ENCODE results near the gene VSTM2L.

Gene VSTM2L

DNA sequence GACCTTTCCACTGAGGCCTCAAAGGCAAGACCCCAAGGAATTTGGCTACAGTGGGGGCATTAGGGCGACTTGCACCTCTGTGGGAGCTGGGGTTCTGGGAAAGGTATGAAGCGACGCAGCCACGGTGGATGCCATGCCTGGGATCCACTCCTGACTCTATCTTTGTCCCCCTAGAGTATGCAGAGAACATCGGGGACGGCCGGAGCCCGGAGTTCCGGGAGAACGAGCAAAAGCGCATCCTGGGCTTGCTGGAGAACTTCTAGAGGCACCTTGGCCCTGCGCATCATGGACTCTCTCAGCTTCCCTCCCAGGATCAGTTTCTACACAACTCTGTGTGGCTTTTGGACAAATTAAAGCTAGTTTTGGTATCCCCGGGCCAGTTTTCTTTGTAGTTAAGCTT, 31.2 kb upstream of the VSTM2L start:
- no peak for DNase-seq (ENCODE audit: low read depth)
- no peak overlapping the region for H3K4me3 ChIP-seq (ENCODE audit: low read depth, low read length)
- TF ChIP-seq MYC (IDR thresholded peaks at IDR 0.05; ENCODE audit: low read depth, low read length) (no peak), POLR2A (IDR thresholded peaks at IDR 0.05; ENCODE audit: extremely low read depth, insufficient read length) (no peak)

DNA sequence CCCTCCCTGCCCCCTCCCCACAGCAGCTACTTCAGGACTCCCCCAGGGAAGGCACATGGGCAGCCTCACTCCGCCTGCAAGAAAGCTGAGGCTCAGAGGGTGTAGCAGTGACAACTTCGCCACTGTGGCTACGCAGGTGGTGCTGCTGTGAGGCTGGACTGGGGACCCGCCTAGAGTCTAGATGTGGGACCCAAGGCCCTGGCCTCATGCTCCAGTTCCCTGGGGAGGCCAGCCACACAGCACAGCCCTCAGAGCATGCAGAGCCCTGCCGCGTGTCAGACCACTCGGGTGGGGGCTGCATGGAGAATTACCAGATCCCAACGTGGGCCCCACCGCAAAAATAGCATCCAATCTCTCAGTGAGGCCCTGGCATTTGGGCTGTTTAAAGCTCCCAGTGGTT, 30.8 kb upstream of the VSTM2L start:
- no peak overlapping the region for H3K4me3 ChIP-seq (ENCODE audit: low read depth, low read length)
- TF ChIP-seq, protein P1, sequence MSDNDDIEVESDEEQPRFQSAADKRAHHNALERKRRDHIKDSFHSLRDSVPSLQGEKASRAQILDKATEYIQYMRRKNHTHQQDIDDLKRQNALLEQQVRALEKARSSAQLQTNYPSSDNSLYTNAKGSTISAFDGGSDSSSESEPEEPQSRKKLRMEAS (IDR thresholded peaks at IDR 0.05; ENCODE audit: low read depth, low read length) = no peak
- TF ChIP-seq MYC (IDR thresholded peaks at IDR 0.05; ENCODE audit: low read depth, low read length) (no peak), POLR2A (IDR thresholded peaks at IDR 0.05; ENCODE audit: extremely low read depth, insufficient read length) (no peak)
- TF ChIP-seq, protein P2, sequence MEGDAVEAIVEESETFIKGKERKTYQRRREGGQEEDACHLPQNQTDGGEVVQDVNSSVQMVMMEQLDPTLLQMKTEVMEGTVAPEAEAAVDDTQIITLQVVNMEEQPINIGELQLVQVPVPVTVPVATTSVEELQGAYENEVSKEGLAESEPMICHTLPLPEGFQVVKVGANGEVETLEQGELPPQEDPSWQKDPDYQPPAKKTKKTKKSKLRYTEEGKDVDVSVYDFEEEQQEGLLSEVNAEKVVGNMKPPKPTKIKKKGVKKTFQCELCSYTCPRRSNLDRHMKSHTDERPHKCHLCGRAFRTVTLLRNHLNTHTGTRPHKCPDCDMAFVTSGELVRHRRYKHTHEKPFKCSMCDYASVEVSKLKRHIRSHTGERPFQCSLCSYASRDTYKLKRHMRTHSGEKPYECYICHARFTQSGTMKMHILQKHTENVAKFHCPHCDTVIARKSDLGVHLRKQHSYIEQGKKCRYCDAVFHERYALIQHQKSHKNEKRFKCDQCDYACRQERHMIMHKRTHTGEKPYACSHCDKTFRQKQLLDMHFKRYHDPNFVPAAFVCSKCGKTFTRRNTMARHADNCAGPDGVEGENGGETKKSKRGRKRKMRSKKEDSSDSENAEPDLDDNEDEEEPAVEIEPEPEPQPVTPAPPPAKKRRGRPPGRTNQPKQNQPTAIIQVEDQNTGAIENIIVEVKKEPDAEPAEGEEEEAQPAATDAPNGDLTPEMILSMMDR (IDR thresholded peaks at IDR 0.05; ENCODE audit: low read depth, low read length) = no peak
- DNase-seq (ENCODE audit: low read depth) = no peak

DNA sequence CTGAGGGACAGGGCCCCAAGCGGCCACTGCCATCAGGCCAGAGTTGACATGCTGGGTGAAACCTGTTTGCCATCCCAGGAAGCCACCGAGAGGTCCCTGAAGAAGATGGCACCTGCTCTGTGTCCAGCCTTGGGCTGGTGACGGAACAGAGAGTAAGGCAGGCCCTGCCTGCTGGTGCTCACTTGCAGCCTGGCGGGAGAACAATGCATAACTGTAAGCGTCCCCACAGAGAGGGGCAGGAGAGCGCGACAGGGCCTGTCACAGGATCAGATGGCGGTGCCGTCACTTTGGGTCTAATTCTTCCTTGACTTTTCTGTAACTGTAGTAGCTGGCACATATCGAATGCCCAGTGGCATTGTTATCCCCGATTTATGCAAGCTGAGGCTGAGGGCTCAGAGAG, 29.0 kb upstream of the VSTM2L start:
- no peak for DNase-seq (ENCODE audit: low read depth)
- TF ChIP-seq, protein P1 (IDR thresholded peaks at IDR 0.05; ENCODE audit: low read depth, low read length) = no peak
- TF ChIP-seq POLR2A (IDR thresholded peaks at IDR 0.05; ENCODE audit: extremely low read depth, insufficient read length) = no peak
- TF ChIP-seq, protein P2 (IDR thresholded peaks at IDR 0.05; ENCODE audit: low read depth, low read length) = no peak
- no peak for TF ChIP-seq MYC (IDR thresholded peaks at IDR 0.05; ENCODE audit: low read depth, low read length)
- H3K4me3 ChIP-seq (ENCODE audit: low read depth, low read length) = no peak overlapping the region

DNA sequence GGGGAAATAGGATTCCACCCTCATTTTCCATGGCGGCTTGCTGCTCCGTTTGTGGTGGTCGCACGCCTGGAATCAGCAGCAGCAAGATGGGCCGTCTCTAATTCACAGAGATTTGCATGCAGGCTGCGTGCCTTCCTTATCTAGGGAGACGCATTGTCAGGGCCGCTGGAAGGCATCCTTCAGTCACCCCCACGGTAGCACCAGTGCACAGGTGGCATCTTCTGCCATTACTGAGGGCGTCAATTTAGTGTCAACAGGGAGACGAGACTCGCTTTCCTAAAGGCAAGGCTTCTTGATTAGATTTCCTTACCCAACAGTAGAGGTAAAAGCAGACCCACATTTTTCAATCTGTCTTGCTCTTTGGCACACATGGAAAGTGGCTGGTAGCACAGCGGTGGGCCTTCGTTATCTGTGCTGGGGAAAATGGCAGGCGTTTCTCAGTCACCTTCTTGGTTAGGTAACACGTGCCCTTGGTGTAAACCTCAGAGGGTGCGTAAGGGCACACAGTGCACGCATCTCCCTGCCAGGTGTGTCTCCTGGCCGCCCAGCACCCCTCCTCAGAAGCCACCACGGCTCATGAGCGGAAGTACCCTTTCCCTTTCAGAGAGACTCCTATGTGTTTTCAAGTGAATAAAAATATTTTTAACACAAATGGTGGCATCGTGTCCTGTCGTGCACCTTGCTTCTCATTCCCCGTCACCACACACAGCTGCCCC, 27.3 kb upstream of the VSTM2L start:
- DNase-seq (ENCODE audit: low read depth) = no peak
- H3K4me3 ChIP-seq (ENCODE audit: low read depth, low read length) = no peak overlapping the region
- no peak for TF ChIP-seq MYC (IDR thresholded peaks at IDR 0.05; ENCODE audit: low read depth, low read length)
- TF ChIP-seq POLR2A (IDR thresholded peaks at IDR 0.05; ENCODE audit: extremely low read depth, insufficient read length) = no peak
- TF ChIP-seq, protein P2 (IDR thresholded peaks at IDR 0.05; ENCODE audit: low read depth, low read length) = no peak
- TF ChIP-seq, protein P1 (IDR thresholded peaks at IDR 0.05; ENCODE audit: low read depth, low read length) = no peak

DNA sequence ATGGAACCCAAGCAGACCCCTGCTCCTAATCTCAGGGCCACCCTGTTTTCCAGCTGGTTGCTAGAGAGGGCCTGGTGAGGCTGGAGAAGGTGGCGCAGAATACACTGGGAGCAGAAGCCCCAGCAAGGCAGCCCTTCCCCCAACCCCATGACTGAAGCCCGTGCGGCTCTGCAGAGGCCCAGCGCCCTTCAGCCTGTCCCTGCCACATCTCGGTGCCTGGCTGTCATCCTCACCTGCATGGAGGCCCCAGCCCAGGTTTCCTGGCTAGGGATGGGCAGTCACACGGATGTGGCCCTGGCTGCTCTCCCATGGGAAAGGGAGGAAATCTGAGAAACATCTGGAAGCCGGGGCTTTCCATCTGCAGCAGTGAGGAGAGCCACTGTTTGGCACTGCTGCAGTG, 26.1 kb upstream of the VSTM2L start:
- no peak for DNase-seq (ENCODE audit: low read depth)
- no peak for TF ChIP-seq POLR2A (IDR thresholded peaks at IDR 0.05; ENCODE audit: extremely low read depth, insufficient read length)
- TF ChIP-seq, protein P2 (IDR thresholded peaks at IDR 0.05; ENCODE audit: low read depth, low read length) = no peak
- TF ChIP-seq, protein P1 (IDR thresholded peaks at IDR 0.05; ENCODE audit: low read depth, low read length) = no peak
- no peak for TF ChIP-seq MYC (IDR thresholded peaks at IDR 0.05; ENCODE audit: low read depth, low read length)
- H3K4me3 ChIP-seq (ENCODE audit: low read depth, low read length) = no peak overlapping the region

DNA sequence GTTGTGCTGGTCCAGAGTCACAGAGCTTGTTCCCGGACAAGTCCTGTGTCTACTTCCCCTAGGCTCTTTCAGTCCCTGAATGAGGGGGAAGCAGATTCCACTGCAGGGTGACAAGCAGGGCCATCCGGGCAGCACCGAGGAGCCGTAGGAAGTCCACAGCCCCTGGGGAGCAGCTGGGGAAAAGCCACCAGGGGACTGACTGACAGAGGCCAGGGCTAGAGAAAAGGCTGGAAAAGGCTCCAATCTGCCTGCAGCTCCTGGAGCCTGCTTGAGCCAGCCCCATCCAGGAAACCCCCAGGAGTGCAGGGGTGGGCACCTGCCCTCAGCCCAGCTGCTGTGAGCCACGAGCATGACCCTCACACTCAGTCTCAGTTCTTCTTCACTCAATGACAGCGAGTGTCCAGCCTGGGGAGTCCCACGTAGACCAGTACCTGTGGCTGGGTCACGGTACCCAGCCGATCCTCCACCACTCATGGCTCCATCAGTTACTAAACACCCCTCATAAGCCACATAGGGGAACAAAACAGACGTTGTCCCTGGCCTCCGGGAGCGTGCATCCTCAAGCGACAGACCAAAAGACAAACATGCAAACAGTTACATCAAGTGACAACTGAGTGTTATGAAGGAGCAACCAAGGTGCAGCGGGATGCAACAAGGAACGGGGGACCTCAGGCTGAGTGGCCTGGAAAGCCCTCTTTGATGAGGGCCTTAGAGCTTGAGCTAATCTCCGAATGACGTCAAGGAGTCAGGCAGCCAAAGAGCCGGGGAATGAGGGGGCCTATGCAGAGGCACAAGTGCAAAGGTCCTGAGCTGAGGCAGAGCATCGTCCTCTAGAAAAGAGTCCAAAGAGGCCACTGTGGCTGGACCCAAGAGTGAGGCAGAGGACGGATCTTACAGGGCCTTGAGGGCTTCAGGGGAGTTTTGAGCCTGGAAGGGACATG, 24.8 kb upstream of the VSTM2L start:
- TF ChIP-seq, protein P1 (IDR thresholded peaks at IDR 0.05; ENCODE audit: low read depth, low read length) = no peak

More for the DNA sequence above, 24.8 kb upstream of the VSTM2L start:
- H3K4me3 ChIP-seq (ENCODE audit: low read depth, low read length) = no peak overlapping the region
- no peak for DNase-seq (ENCODE audit: low read depth)
